MM.1S (cell line): ENCODE measurements around the gene NELFA.

Experiments used
- DNase-seq: peaks from one replicate; pipeline ENCODE4 v3.0.0-alpha.2; 2015
- H2AFZ ChIP-seq: fragments of 300-600 bp; sonication (generic); 2 replicates; pipeline ENCODE4 v1.6.0; 2016; ENCODE audit warnings: antibody characterized with exemption, low read length
- H3F3A ChIP-seq: fragments of 300-600 bp; sonication (generic); 2 replicates; pipeline ENCODE4 v1.6.1; 2016; ENCODE audit warnings: mild to moderate bottlenecking, antibody characterized with exemption, low read length, moderate library complexity, mixed read lengths; ENCODE audit not compliant: insufficient read depth
- H3K27ac ChIP-seq: fragments of 300-600 bp; sonication (generic); 2 replicates; pipeline ENCODE4 v1.5.1; 2016; ENCODE audit warnings: mild to moderate bottlenecking, low read length
- H3K27me3 ChIP-seq: fragments of 300-600 bp; sonication (generic); replicated peaks from 2 replicates; pipeline ENCODE4 v1.6.0; 2016; ENCODE audit warnings: low read length; ENCODE audit not compliant: insufficient read depth
- H3K36me3 ChIP-seq: fragments of 300-600 bp; sonication (generic); replicated peaks from 2 replicates; pipeline ENCODE4 v1.6.1; 2016; ENCODE audit warnings: mild to moderate bottlenecking, low read length, mixed read lengths; ENCODE audit not compliant: insufficient read depth
- H3K4me1 ChIP-seq: fragments of 300-600 bp; sonication (generic); 2 replicates; pipeline ENCODE4 v1.6.1; 2016; ENCODE audit warnings: low read length, mixed read lengths
- H3K4me2 ChIP-seq: fragments of 300-600 bp; sonication (generic); 2 replicates; pipeline ENCODE4 v1.6.0; 2016; ENCODE audit warnings: low read depth, low read length
- H3K4me3 ChIP-seq: fragments of 300-600 bp; sonication (generic); 2 replicates; pipeline ENCODE4 v1.5.1; 2016; ENCODE audit warnings: low read length, mixed read lengths
- H3K79me2 ChIP-seq: fragments of 300-600 bp; sonication (generic); 2 replicates; pipeline ENCODE4 v1.6.1; 2016; ENCODE audit warnings: mixed run types, low read length, mixed read lengths
- H3K9ac ChIP-seq: fragments of 300-600 bp; sonication (generic); 2 replicates; pipeline ENCODE4 v1.6.1; 2016; ENCODE audit warnings: low read length, mixed read lengths
- H3K9me2 ChIP-seq: fragments of 300-600 bp; sonication (generic); replicated peaks from 2 replicates; pipeline ENCODE4 v1.6.1; 2016; ENCODE audit warnings: mild to moderate bottlenecking, low read length, mixed read lengths; ENCODE audit not compliant: insufficient read depth
- H3K9me3 ChIP-seq: fragments of 300-600 bp; sonication (generic); replicated peaks from 2 replicates; pipeline ENCODE4 v1.6.1; 2016; ENCODE audit warnings: mild to moderate bottlenecking, low read length, mixed read lengths; ENCODE audit not compliant: insufficient read depth
- H4K20me1 ChIP-seq: fragments of 300-600 bp; sonication (generic); 2 replicates; pipeline ENCODE4 v1.6.1; 2016; ENCODE audit warnings: mild to moderate bottlenecking, low read length, moderate library complexity, mixed read lengths; ENCODE audit not compliant: insufficient read depth
- EZH2 ChIP-seq: fragments of 300-600 bp; sonication (generic); optimal IDR thresholded peaks from 2 replicates; pipeline ENCODE3; 2017; ENCODE audit warnings: low read depth, mild to moderate bottlenecking, antibody characterized with exemption, low read length, mixed read lengths
- EZH2phosphoT487 ChIP-seq: fragments of 300-600 bp; sonication (generic); IDR thresholded peaks from 2 replicates; pipeline ENCODE4 v1.6.1; 2018; ENCODE audit warnings: antibody characterized with exemption, low read length
- TF ChIP-seq, protein P1 (sequence below): fragments of 300-600 bp; sonication (generic); IDR thresholded peaks from 2 replicates; pipeline ENCODE4 v1.5.1; 2016; ENCODE audit warnings: antibody characterized with exemption, low read length, mixed read lengths

Gene NELFA

DNA sequence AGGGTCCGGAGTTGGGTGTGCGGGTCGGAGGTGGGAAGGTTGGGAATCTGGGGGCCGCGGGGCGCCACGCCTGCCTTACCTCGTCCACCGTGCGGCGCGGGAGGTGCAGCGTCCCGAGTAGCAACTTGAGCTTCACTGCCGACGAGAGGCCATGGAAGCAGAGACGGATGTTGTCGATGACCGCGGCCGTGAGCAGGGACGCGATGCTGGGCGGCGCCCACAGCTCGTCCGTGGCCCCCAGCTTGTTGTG lies 178 bp downstream of the NELFA start:
- Histone ChIP-seq H3K36me3 (peaks cover 3% of the 10 kb centered on the region; the same call in 1 of the 2 replicates), H3K4me2 (peak overlapping the region; percentile 84; the same call in 1 of the 2 replicates), H3F3A (peaks cover 8% of the 10 kb centered on the region; the same call in 1 of the 2 replicates), H3K27me3 (no peaks in the 10 kb centered on the region), H3K9me2 (no peaks in the 10 kb centered on the region), H3K9me3 (no peaks in the 10 kb centered on the region), H4K20me1 (no peaks in the 10 kb centered on the region; the same call in 1 of the 2 replicates), H3K4me3 (peak overlapping the region; percentile 100), H2AFZ (peak overlapping the region; percentile 91), H3K27ac (peak overlapping the region; percentile 98; the same call in 1 of the 2 replicates), H3K9ac (peak overlapping the region; percentile 96), H3K4me1 (peaks cover 8% of the 10 kb centered on the region; the same call in 1 of the 2 replicates), H3K79me2 (peaks cover 52% of the 10 kb centered on the region)
- DNase-seq, result no peak
- TF ChIP-seq, protein P1, sequence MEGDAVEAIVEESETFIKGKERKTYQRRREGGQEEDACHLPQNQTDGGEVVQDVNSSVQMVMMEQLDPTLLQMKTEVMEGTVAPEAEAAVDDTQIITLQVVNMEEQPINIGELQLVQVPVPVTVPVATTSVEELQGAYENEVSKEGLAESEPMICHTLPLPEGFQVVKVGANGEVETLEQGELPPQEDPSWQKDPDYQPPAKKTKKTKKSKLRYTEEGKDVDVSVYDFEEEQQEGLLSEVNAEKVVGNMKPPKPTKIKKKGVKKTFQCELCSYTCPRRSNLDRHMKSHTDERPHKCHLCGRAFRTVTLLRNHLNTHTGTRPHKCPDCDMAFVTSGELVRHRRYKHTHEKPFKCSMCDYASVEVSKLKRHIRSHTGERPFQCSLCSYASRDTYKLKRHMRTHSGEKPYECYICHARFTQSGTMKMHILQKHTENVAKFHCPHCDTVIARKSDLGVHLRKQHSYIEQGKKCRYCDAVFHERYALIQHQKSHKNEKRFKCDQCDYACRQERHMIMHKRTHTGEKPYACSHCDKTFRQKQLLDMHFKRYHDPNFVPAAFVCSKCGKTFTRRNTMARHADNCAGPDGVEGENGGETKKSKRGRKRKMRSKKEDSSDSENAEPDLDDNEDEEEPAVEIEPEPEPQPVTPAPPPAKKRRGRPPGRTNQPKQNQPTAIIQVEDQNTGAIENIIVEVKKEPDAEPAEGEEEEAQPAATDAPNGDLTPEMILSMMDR, result no peak

DNA sequence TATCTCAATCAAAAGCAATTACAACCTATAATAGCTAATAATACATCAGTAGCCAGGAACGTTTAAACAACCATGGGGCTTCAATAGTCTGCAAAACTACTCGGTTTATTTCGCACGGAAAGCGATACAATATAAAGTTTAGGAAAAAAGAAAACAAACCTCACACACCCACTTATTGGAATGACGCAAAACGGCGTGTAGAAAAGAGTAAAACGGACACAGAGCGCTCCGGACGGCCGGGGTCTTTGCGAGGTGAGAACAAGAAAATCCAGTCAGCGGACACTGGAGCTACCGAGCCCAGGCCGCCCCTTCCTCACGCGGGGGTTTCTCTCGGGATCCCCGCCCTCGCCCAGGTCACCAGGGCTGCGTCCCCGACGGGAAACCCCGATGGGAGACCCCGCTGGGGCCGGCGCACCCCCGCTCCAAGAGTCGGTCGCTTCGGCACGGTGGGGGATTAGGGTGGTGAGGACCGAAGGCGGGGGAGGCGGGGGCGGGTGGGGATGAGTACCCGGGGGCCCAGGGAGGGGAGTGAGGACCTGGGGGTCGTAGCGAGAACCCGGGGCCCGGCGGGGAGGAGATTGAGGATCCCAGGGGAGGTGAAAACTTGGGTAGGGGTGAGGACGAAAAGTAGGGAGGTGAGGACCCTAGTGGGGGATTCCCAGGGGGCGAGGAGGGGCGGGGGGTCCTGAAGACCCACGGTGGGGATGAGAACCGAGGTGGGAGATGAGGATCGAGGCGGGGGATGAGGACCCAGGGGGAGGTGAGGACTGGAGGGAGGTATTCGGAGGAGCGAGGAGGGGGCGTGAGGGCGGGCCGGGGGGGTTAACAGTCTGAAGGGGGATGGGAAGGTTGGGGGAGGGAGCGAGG lies 737 bp downstream of the NELFA start:
- Histone ChIP-seq H3K36me3 (peaks cover 3% of the 10 kb centered on the region; the same call in 1 of the 2 replicates), H3F3A (peaks cover 8% of the 10 kb centered on the region; the same call in 1 of the 2 replicates), H3K79me2 (peaks cover 57% of the 10 kb centered on the region), H3K4me2 (peak overlapping the region; percentile 76), H3K27ac (peak overlapping the region; percentile 98; the same call in 1 of the 2 replicates), H3K9me2 (no peaks in the 10 kb centered on the region), H3K4me1 (peaks cover 8% of the 10 kb centered on the region; the same call in 1 of the 2 replicates), H3K9me3 (no peaks in the 10 kb centered on the region), H4K20me1 (no peaks in the 10 kb centered on the region; the same call in 1 of the 2 replicates), H3K27me3 (no peaks in the 10 kb centered on the region), H2AFZ (peak overlapping the region; percentile 91; the same call in 1 of the 2 replicates), H3K4me3 (peak overlapping the region; percentile 100), H3K9ac (peak overlapping the region; percentile 96)
- no peak for TF ChIP-seq EZH2
- no peak for TF ChIP-seq EZH2phosphoT487
- TF ChIP-seq, protein P1, result no peak
- no peak for DNase-seq

DNA sequence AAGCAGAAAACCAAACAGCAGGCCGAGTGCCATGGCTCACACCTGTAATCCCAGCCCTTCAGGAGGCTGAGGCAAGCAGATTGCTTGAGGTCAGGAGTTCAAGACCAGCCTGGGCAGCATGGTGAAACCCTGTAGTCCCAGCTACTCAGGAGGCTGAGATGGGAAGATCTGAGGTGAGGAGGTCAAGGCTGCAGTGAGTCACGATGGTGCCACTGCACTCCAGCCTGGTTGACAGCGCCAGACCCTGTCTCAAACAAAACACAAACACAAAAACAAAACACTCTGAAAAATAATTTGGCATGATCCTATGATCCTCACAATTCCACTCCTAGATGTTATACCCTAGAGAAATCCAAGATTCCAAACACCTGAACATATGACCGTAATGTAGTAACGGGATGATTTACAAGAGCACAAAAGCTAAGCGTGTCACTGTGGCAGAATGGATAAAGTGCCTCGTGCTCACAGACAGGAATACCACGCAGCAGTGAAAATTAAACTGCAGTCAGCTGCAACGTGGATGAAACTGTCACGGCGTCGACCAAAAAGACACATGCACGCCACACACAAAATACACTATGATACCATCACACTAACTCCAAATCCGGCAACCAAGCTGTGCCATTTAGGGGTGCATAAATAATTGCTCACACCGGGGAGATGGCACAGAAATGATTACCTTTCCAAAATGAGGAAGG lies 1.7 kb downstream of the NELFA start:
- H3K4me3 ChIP-seq, result peak overlapping the region; percentile 100; the same call in 1 of the 2 replicates
- H2AFZ ChIP-seq, result no peak overlapping the region
- DNase-seq, result no peak
- peaks cover 8% of the 10 kb centered on the region; the same call in 1 of the 2 replicates for H3K4me1 ChIP-seq
- H3F3A ChIP-seq, result peaks cover 8% of the 10 kb centered on the region; the same call in 1 of the 2 replicates
- peaks cover 3% of the 10 kb centered on the region; the same call in 1 of the 2 replicates for H3K36me3 ChIP-seq
- H3K9ac ChIP-seq, result peak overlapping the region; percentile 96; the same call in 1 of the 2 replicates
- H3K79me2 ChIP-seq, result peaks cover 67% of the 10 kb centered on the region
- no peak overlapping the region for H3K27ac ChIP-seq
- H3K27me3 ChIP-seq, result no peaks in the 10 kb centered on the region
- no peaks in the 10 kb centered on the region for H3K9me2 ChIP-seq
- peak overlapping the region; percentile 76 for H3K4me2 ChIP-seq
- TF ChIP-seq EZH2phosphoT487, result no peak
- TF ChIP-seq EZH2, result no peak
- TF ChIP-seq, protein P1, result no peak
- no peaks in the 10 kb centered on the region for H3K9me3 ChIP-seq
- no peaks in the 10 kb centered on the region; the same call in 1 of the 2 replicates for H4K20me1 ChIP-seq
